ENCODE data around the gene PAXIP1.

DNA sequence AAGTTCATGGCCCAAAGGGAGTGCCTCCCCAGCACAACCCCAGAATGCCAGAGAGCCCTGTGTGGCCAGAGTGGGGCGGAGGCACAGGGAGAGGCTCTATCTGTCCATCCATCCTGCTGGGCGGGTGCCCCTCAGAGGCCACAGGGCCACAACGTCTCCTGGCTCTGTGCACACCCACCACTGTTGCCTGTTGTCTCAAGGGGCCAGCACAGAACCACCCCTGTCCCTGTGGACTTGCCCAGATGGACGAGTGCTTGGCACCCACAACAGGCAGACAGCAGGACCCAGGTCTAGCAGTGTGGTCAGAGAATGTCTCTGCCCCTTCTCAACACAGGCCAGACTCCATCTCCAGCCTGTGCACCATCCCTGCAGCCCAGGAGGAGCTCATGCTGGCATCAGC lies 92.8 kb downstream of the PAXIP1 start:
- TF ChIP-seq, protein P1, sequence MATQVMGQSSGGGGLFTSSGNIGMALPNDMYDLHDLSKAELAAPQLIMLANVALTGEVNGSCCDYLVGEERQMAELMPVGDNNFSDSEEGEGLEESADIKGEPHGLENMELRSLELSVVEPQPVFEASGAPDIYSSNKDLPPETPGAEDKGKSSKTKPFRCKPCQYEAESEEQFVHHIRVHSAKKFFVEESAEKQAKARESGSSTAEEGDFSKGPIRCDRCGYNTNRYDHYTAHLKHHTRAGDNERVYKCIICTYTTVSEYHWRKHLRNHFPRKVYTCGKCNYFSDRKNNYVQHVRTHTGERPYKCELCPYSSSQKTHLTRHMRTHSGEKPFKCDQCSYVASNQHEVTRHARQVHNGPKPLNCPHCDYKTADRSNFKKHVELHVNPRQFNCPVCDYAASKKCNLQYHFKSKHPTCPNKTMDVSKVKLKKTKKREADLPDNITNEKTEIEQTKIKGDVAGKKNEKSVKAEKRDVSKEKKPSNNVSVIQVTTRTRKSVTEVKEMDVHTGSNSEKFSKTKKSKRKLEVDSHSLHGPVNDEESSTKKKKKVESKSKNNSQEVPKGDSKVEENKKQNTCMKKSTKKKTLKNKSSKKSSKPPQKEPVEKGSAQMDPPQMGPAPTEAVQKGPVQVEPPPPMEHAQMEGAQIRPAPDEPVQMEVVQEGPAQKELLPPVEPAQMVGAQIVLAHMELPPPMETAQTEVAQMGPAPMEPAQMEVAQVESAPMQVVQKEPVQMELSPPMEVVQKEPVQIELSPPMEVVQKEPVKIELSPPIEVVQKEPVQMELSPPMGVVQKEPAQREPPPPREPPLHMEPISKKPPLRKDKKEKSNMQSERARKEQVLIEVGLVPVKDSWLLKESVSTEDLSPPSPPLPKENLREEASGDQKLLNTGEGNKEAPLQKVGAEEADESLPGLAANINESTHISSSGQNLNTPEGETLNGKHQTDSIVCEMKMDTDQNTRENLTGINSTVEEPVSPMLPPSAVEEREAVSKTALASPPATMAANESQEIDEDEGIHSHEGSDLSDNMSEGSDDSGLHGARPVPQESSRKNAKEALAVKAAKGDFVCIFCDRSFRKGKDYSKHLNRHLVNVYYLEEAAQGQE (IDR thresholded peaks at IDR 0.05; ENCODE audit: insufficient read depth in 1 of 2, low read depth in 2 of 2, low read length in 2 of 2): no peak
- TF ChIP-seq TAF1 (IDR thresholded peaks at IDR 0.05; ENCODE audit: borderline replicate concordance, insufficient read depth, low read length): no peak

Measured in PFSK-1 (cell line).